ENCODE data around the gene GSTCD. TPM values are rescaled to one million over a fixed set of nuclear protein-coding genes. Genes with fewer than 3 reads are reported as not detected.
"Not testable (repeated sequence)": the region's sequence is repeated elsewhere in the genome, so short reads cannot be mapped to it uniquely, and the experiment has no call there.

Gene GSTCD
- total and polyA plus RNA-seq, 10 donors: 1.8 to 14.6 (median 9.5) TPM

DNA sequence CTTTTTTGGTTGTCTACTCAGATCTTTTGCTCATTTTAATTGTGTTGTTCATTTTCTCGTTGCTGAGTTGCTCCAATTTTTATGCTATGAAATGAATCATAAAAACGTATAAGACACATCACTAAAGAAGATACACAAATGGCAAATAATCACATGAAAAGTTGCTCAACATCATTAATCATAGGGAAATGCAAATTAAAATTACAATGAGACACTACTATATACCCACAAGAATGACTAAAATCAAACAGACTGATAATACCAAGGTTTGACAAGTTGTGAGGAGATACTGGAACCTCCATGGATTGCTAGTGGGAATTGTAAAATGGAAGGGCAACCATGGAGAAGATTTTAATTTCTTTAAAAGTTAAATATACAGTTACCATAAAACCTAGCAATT is 17.0 kb downstream of the GSTCD start:
- Histone ChIP-seq H3K4me1 (no peaks in the 10 kb centered on the region), H3K27me3 (replicated peaks in 1 of 7) (no peaks in the 10 kb centered on the region), H3K27ac (no peak overlapping the region), H3K9me3 (peaks cover 0 to 19% (median 16%) of the 10 kb centered on the region in 8 donors), H3K4me3 (no peak overlapping the region), H3K36me3 (peaks cover 0 to 24% (median 2%) of the 10 kb centered on the region in 6 donors)
- no peak for DNase-seq
- 89 to 98% (median 94%) methylated on average over 2 of the region's 2 CpGs for WGBS, 5 donors
- TF ChIP-seq POLR2AphosphoS5 (IDR thresholded peaks at IDR 0.05) (no peak), POLR2A (IDR thresholded peaks at IDR 0.05) (no peak)
- TF ChIP-seq, protein P1, sequence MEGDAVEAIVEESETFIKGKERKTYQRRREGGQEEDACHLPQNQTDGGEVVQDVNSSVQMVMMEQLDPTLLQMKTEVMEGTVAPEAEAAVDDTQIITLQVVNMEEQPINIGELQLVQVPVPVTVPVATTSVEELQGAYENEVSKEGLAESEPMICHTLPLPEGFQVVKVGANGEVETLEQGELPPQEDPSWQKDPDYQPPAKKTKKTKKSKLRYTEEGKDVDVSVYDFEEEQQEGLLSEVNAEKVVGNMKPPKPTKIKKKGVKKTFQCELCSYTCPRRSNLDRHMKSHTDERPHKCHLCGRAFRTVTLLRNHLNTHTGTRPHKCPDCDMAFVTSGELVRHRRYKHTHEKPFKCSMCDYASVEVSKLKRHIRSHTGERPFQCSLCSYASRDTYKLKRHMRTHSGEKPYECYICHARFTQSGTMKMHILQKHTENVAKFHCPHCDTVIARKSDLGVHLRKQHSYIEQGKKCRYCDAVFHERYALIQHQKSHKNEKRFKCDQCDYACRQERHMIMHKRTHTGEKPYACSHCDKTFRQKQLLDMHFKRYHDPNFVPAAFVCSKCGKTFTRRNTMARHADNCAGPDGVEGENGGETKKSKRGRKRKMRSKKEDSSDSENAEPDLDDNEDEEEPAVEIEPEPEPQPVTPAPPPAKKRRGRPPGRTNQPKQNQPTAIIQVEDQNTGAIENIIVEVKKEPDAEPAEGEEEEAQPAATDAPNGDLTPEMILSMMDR (IDR thresholded peaks at IDR 0.05 in 8 of 11, conservative IDR thresholded peaks at IDR 0.05 in 3 of 11): no peak
- intact Hi-C loops (cut with DNase I; ENCODE audit: low total_unique reads): no loop called here

- H3K4me3 ChIP-seq; DNase-seq; H3K4me1 ChIP-seq; H3K27ac ChIP-seq; intact Hi-C loops (cut with DNase I; ENCODE audit: low total_unique reads); H3K27me3 ChIP-seq (replicated peaks in 1 of 7): not testable (repeated sequence)
- H3K36me3 ChIP-seq: peaks cover 0 to 39% (median 3%) of the 10 kb centered on the region in 6 donors
- 95 to 99% (median 98%) methylated on average over 4 of the region's 4 CpGs for WGBS, 5 donors
- H3K9me3 ChIP-seq: peaks cover 0 to 39% (median 30%) of the 10 kb centered on the region in 8 donors
Observed at GRCh38 chr4:105729895-105730294, 21.3 kb downstream of the GSTCD start.

DNA sequence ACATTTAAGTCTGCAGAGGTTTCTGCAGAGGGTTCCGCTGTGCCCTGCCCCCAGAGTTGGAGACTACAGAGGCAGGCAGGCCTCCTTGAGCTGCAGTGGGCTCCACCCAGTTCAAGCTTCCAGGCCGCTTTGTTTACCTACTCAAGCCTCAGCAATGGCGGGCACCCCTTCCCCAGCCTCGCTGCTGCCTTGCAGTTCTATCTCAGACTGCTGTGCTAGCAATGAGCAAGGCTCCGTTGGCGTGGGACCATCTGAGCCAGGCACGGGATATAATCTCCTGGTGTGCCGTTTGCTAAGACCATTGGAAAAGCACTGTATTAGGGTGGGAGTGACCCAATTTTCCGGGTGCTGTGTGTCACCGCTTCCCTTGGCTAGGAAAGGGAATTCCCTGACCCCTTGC is 26.6 kb downstream of the GSTCD start:
- H3K36me3 ChIP-seq: peaks cover 4 to 62% (median 8%) of the 10 kb centered on the region in 6 donors
- H3K4me3 ChIP-seq; DNase-seq; H3K27ac ChIP-seq; intact Hi-C loops (cut with DNase I; ENCODE audit: low total_unique reads); H3K4me1 ChIP-seq; H3K27me3 ChIP-seq (replicated peaks in 1 of 7): not testable (repeated sequence)
- WGBS, 5 donors: 87 to 98% (median 98%) methylated on average over 4 to 10 of the region's 10 CpGs
- peaks cover 8 to 69% (median 57%) of the 10 kb centered on the region in 8 donors for H3K9me3 ChIP-seq

DNA sequence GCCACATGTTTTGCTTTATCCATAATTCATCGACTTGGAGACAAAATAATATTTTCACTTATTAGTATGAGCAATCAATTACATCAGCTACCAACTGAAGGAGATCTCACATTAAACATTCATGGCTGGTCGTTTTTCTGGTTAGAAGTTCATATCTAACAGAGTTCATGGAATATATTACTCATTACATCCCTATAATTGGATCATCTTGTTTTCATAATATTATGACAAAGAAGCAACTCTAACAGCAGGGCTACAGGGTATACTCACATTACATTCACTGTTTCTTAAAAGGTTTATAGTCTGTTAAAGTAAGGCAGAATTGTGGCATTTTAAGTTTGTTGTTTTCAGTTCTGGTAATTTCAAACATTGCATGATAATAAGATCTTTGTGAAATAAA is 33.0 kb downstream of the GSTCD start:
- Histone ChIP-seq H3K27me3 (replicated peaks in 1 of 7) (no peaks in the 10 kb centered on the region), H3K4me1 (no peaks in the 10 kb centered on the region), H3K36me3 (peaks cover 0 to 47% (median 0%) of the 10 kb centered on the region in 6 donors), H3K4me3 (no peak overlapping the region), H3K27ac (no peak overlapping the region), H3K9me3 (peaks cover 8 to 25% (median 22%) of the 10 kb centered on the region in 8 donors)
- TF ChIP-seq POLR2A (IDR thresholded peaks at IDR 0.05): no peak
- TF ChIP-seq, protein P1 (IDR thresholded peaks at IDR 0.05 in 8 of 11, conservative IDR thresholded peaks at IDR 0.05 in 3 of 11): no peak
- TF ChIP-seq POLR2AphosphoS5 (IDR thresholded peaks at IDR 0.05): no peak
- no peak for DNase-seq
- 81 to 85% (median 83%) methylated on average over 2 of the region's 2 CpGs for WGBS, 5 donors
- intact Hi-C loops (cut with DNase I; ENCODE audit: low total_unique reads): no loop called here

DNA sequence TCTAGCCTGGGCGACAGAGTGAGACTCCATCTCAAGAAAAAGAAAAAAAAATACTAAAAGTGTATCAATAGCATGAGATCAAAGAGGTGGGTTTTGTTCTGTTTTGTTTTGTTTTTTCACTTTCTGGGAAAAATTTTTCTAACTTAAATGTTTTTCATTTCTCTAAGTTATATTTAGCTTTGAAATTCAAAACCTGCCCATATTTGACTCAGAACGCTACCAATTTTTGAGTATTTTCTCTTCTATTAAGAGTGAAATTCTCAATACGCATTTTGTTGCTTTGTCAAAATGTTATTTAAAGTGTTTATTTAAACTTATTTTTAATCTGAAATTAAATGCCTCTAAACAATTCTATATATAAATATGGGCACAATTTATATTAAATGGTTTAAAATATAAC is 39.6 kb downstream of the GSTCD start:
- WGBS, 5 donors: 88 to 91% (median 89%) methylated on average over 3 of the region's 3 CpGs

More for the DNA sequence above, 39.6 kb downstream of the GSTCD start:
- H3K27me3 ChIP-seq (replicated peaks in 1 of 7): no peaks in the 10 kb centered on the region
- H3K27ac ChIP-seq: no peak overlapping the region
- DNase-seq: no peak
- peaks cover 0 to 13% (median 0%) of the 10 kb centered on the region in 6 donors for H3K36me3 ChIP-seq
- H3K9me3 ChIP-seq: no peaks in the 10 kb centered on the region
- intact Hi-C loops (cut with DNase I; ENCODE audit: low total_unique reads): no loop called here
- H3K4me3 ChIP-seq: no peak overlapping the region
- TF ChIP-seq POLR2A (IDR thresholded peaks at IDR 0.05) (no peak), POLR2AphosphoS5 (IDR thresholded peaks at IDR 0.05) (no peak)
- TF ChIP-seq, protein P1 (IDR thresholded peaks at IDR 0.05 in 8 of 11, conservative IDR thresholded peaks at IDR 0.05 in 3 of 11): no peak
- H3K4me1 ChIP-seq: no peaks in the 10 kb centered on the region
